NCI-H510A (cell line): ENCODE results near the gene MAML2.

Source experiments
- DNase-seq: peaks from one replicate; lab custom pipeline; 2025; lab: John Stamatoyannopoulos, UW

MAML2 gene

GRCh38 chr11:96155627-96156378 is 187.2 kb downstream of the MAML2 start:
- no peak for DNase-seq

DNA sequence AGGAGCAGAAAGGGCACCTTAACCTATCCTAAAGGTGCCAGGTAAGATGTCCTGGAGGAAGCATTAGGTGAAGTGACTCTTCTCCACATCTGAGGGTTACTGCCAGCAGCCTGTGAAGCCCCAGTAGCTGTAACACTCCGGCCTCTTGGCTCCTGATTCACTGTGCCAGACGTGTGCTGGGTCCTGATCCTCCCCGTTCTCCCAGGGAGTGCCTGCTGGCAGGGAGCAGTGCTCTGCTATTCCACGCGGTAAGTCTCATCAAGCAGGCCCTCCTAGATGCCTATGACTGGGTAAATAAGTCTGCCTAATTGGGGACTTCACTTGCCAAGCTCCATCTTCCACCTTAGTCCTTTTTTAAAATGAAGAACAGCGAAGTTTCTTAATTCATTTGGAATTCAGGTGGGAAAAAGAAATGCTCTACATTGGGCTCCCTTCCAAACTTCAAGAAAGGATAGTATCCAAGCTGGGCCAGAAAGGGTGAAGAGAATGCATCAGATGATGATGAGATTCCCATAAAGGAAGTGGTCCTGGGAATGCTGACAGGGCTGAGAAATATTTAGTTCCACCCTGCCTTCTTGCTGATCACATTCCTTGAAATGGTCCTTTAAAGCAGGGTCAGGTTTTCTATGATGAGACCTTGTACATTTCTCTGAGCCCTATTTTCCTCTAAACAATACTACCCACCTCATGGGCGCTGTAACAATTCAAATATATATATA is 188.0 kb downstream of the MAML2 start:
- DNase-seq, result no peak

DNA sequence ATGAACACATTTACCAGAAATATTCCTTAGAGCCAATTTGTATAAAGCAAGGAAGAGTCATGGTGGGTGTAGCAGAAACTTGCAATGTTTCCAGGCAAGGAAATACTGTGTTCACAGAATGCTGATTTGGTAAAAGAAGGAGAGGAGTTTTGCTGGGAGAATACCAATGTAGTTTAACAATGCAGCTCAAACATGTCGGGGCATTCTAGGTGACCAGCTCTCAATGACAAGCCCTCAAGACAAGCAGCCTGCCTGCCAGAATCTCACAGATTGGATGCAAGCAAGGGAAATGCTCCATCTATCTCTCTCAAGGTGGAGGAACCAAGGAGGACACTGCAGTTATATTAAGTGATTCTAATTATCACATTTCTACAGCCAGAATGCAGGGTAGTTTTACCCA is 190.4 kb downstream of the MAML2 start:
- DNase-seq, result no peak

DNA sequence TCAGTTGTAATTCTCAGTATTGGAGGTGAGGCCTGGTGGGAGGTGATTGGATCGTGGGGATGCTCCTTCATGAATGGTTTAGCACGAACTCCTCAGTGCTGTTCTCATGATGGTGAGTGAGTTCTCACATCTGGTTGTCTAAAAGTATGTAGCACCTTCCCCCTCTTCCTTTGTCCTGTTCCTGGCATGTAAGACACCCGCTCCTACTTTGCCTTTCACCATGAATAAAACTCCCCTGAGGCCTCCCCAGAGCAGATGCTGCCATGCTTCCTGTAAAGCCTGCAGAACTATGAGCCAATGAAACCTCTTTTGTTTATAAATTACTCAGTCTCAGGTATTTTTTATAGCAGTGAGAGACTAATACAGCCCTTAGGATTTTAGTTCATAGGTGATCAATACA is 191.5 kb downstream of the MAML2 start:
- no peak for DNase-seq

GRCh38 chr11:96150609-96151008 is 192.4 kb downstream of the MAML2 start:
- no peak for DNase-seq

- DNase-seq, result no peak
Measured at GRCh38 chr11:96149743-96150555, 193.0 kb downstream of the MAML2 start.

DNA sequence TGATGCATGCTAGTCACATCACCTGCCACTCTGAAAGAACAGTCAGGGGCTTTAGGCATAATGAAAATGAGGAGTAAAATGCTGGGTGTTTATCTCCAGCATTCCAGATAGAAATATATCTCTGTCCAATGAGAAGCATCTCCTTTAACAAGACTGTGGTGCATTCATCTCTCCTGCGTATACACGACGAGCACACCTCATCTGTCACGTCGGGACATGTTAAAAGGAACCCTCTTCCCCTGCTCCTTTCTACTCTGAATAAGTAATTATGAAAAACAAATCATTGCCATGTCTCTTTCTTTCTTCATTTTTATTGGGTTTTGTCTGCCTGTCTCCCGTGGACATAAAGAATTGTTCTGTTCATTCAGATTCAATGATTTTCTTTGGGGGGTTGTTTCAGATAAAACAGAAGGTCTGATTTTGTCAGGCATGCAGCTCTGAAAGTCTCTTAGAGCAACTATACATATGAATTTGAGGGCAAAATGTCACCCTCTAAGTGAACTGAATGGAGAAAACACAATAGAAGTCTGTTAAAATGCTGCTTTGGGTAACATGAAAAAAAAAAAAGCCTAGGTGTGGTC is 195.0 kb downstream of the MAML2 start:
- no peak for DNase-seq

DNA sequence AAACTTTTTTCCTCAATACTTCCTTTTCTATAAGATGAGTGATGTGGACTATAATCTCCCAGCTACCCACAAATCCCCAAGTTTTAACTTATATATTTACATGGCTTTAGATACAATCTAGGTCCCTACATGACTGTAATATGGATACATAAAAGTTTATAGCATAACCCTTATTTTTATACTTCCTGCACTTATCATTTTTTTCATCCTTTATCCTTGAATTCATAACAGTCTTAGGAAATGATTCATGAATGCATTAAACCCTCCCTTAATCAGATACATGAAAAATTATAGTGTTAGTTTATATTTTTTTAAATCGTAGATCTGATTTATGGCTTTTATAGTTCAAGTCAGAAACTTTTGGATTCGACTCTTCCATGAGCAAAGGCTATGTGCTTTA is 195.8 kb downstream of the MAML2 start:
- no peak for DNase-seq

DNA sequence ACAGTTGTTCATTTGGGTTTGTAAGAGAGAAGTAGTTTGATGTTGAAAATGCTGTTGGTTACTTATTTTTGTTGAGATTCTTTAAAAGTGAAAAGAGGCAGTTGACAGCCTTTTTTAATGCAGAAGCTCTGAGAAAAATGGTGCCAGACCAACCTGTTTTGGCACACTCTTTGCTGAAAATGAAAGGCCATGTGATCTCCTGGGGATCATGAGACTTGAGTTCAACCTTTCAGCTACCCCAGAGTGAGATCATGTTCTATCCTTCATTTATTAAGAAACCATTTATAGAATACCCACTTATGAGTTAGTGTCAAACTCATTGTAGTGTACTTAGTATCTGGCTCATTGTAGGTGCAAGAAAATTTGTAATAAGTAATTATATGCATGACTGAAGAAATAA is 196.2 kb downstream of the MAML2 start:
- no peak for DNase-seq

GRCh38 chr11:96145163-96145585 is 197.8 kb downstream of the MAML2 start:
- no peak for DNase-seq

DNA sequence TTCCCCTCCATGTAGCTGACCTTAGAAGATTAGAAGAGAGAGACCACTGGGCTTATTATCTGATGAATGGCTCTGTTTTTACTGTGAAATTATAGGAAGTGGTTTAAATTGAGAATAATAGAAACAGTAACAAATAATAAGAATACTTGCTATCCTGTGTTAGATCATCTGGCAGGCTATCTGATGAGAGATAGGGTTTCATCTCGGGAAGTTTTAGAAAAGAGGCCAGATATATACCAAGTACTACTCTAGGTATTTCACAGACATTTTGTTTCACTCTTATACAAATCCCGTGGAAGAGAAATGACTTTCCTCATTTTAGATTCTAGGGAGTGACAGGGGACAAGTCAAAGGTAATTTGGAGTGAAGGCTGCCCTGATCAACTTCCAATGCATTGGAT is 198.4 kb downstream of the MAML2 start:
- DNase-seq, result no peak

GRCh38 chr11:96143041-96143521 is 199.9 kb downstream of the MAML2 start:
- DNase-seq, result no peak

- no peak for DNase-seq
Measured at GRCh38 chr11:96141626-96142025, 201.4 kb downstream of the MAML2 start.

DNA sequence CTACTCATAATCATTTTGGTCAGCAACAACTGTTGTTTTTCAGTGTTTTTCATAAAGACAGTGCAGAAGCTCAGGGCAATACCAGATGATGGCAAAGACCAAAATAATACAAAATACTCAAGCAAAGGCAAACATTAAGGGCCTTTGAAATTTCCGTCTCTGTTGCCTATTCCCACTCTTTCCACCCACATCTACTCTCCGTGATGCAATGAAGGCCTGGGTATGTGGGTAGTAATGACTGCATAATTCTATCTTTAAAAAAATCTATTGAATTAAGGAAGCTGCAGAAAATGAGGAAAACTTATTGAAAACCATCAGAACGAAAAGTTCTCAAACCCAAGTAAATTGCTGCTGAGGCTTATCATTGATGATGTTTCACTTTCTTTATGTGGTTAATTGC is 203.3 kb downstream of the MAML2 start:
- DNase-seq, result no peak

DNA sequence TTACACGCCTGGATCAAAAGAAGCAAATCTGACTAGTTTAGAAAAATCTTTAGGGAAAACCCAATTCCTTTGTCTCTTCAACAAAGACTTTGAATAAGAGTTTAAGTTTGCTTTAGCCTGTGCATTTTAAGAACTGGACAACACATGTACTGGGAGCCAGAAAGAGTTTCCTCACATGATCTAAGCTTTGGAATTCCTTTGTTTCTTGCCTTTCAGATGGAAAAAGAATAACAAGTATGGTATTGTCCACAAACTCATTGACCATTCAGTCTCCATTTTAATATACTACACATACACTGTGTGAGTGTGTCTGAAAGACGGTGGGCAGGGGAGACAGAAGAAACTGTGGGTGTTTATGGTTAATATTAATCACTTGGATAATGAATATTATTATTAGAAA is 205.6 kb downstream of the MAML2 start:
- DNase-seq, result no peak

- no peak for DNase-seq
Measured at GRCh38 chr11:96136613-96137298, 206.2 kb downstream of the MAML2 start.

- no peak for DNase-seq
Measured at GRCh38 chr11:96134602-96135001, 208.4 kb downstream of the MAML2 start.

- no peak for DNase-seq
Measured at GRCh38 chr11:96132437-96132836, 210.6 kb downstream of the MAML2 start.

- DNase-seq, result no peak
Measured at GRCh38 chr11:96130061-96130620, 212.9 kb downstream of the MAML2 start.

GRCh38 chr11:96127596-96127959 is 215.4 kb downstream of the MAML2 start:
- no peak for DNase-seq

- no peak for DNase-seq
Measured at GRCh38 chr11:96126917-96127595, 215.9 kb downstream of the MAML2 start.
